Astrocyte of the spinal cord (primary cell): ENCODE results near the gene ZNFX1.
"Not testable (repeated sequence)": the region's sequence is repeated elsewhere in the genome, so short reads cannot be mapped to it uniquely, and the experiment has no call there.

ENCODE experiments used
- DNase-seq: peaks from one replicate; pipeline ENCODE4 v3.0.0; 2011; ENCODE audit warnings: low read depth, low spot score
- H3K4me3 ChIP-seq: 2 replicates; pipeline ENCODE4 v1.5.1; 2011; ENCODE audit warnings: low read depth, mild to moderate bottlenecking, low read length, moderate library complexity
- in situ Hi-C: cut with HindIII; loops from 2 replicates; pipeline ENCODE4 v1.10.0; 2017; ENCODE audit warnings: low sequenced_read_pairs
- TF ChIP-seq, protein P1 (sequence below): IDR thresholded peaks from 2 replicates; pipeline ENCODE4 v1.5.1; 2012; ENCODE audit warnings: low read depth, mild to moderate bottlenecking, low read length, inconsistent platforms

The ZNFX1 gene

GRCh38 chr20:49310705-49311104 is 32.8 kb upstream of the ZNFX1 start:
- DNase-seq = no peak
- in situ Hi-C loops = no loop called here
- H3K4me3 ChIP-seq = no peak overlapping the region
- TF ChIP-seq, protein P1, sequence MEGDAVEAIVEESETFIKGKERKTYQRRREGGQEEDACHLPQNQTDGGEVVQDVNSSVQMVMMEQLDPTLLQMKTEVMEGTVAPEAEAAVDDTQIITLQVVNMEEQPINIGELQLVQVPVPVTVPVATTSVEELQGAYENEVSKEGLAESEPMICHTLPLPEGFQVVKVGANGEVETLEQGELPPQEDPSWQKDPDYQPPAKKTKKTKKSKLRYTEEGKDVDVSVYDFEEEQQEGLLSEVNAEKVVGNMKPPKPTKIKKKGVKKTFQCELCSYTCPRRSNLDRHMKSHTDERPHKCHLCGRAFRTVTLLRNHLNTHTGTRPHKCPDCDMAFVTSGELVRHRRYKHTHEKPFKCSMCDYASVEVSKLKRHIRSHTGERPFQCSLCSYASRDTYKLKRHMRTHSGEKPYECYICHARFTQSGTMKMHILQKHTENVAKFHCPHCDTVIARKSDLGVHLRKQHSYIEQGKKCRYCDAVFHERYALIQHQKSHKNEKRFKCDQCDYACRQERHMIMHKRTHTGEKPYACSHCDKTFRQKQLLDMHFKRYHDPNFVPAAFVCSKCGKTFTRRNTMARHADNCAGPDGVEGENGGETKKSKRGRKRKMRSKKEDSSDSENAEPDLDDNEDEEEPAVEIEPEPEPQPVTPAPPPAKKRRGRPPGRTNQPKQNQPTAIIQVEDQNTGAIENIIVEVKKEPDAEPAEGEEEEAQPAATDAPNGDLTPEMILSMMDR = no peak

DNA sequence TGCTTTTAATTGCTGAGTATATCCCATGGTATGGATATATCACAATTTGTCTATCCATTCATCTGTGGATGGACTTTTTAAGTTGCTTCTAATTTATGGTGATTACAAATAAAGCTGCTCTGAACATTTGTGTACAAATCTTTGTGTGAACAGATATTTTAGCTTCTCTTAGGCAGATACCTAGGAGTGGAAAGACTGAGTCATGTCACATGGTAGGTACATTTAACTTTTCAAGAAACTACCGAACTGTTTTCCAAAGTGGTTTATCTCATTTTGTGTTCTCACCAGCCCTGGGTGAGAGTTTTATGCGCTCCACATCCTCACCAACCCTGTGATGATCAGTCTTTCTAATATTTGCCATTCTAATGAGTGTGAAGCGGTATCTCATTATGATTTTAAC is 31.0 kb upstream of the ZNFX1 start:
- no peak overlapping the region for H3K4me3 ChIP-seq
- in situ Hi-C loops = no loop called here
- TF ChIP-seq, protein P1 = no peak
- DNase-seq = no peak

GRCh38 chr20:49306903-49307620 is 29.2 kb upstream of the ZNFX1 start:
- no peak for DNase-seq
- in situ Hi-C loops = no loop called here
- TF ChIP-seq, protein P1 = no peak
- no peak overlapping the region for H3K4me3 ChIP-seq

DNA sequence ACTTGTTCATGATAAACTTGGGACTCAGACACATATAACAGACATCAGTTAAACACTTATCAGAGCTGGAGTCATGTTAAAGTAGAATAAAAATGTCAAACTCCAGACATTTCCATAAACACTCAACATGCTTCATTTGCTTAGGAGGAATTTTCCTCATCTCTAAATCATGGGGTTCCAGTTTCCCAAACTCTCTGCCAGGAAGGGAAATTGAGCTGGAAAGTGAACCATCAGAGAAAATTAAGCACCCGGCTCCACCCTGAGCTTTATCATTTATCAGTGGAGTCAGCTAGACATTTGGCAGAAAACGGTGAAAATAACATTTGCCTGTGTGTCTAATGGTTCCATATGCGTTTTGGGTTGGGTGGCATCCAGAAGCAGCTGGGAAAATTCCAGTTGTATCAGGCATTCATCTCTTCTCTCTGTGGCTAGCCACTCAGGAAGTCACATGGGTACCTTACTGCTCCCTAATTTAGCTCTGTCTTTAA is 25.3 kb upstream of the ZNFX1 start:
- DNase-seq = peak; percentile 58
- in situ Hi-C loops = no loop called here
- H3K4me3 ChIP-seq = no peak overlapping the region
- TF ChIP-seq, protein P1 = no peak

DNA sequence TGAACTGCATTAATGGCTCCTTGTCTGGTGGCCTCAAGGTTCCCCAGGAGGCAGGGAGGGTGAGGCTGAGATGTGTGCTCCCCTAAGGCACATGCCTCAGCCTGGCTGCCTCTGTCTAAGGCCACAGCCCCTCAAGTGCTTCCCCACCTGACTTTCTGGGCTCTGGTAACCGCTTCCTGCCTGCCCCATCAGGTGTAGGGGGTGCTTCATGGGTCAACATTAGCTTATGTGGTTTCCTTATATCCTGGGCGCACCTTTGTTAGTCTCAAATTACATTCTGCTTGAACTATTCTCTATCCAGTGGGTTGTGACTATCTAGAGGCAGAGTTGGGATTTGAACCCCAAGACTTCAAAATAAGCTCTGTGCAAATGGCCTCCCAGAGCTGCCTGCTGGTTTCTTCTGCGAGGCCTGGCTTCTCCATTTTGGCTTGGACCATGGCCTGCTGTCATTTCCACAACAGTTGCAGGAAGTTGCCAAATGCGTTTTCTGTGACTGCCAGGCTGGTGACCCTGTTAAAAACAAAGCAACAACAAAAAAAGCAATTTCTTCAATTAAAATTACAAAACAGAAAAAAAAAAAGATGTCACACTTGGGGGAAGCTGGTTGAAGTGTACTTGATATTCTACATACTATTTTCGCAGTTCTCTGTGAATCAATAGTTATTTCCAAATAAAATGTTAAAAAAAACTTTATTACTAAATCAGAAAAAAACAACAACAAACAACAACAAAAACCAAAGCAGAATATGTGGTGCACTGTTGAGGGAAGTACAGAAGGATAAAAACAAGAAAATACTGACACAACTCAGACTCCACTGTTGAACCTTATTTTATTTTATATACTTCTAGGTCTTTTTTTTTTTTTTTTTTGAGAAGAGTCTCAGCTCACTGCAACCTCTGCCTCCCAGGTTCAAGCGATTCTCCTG is 20.0 kb upstream of the ZNFX1 start:
- no peak for DNase-seq
- no peak overlapping the region for H3K4me3 ChIP-seq
- in situ Hi-C loops = no loop called here
- TF ChIP-seq, protein P1 = no peak

- H3K4me3 ChIP-seq, DNase-seq, in situ Hi-C loops: not testable (repeated sequence)
These were observed 16.3 kb upstream of the ZNFX1 start for GRCh38 chr20:49294002-49294654.
